Measurements from ENCODE around the gene ARHGAP15.

The ARHGAP15 gene

GRCh38 chr2:143433251-143433650, 304.0 kb downstream of the ARHGAP15 start:
- ChIA-PET POLR2A (no interaction called here), CTCF (no interaction called here)
- DNase-seq (ENCODE audit: extremely low spot score), result no peak
- no peak for TF ChIP-seq ARNT (IDR thresholded peaks at IDR 0.05)
- no peak for TF ChIP-seq LEF1 (IDR thresholded peaks at IDR 0.05; ENCODE audit: borderline replicate concordance)
- TF ChIP-seq FOXM1 (IDR thresholded peaks at IDR 0.05; ENCODE audit: borderline replicate concordance), result no peak
- no peak for TF ChIP-seq SP1 (IDR thresholded peaks at IDR 0.05)
- no peak for TF ChIP-seq FOXK2 (IDR thresholded peaks at IDR 0.05)
- no peak for TF ChIP-seq FOXA1 (IDR thresholded peaks at IDR 0.05)
- no peak for TF ChIP-seq TARDBP (IDR thresholded peaks at IDR 0.05)
- TF ChIP-seq NFRKB (IDR thresholded peaks at IDR 0.05), result no peak
- TF ChIP-seq ELF4 (IDR thresholded peaks at IDR 0.05), result no peak
- TF ChIP-seq ZNF384 (IDR thresholded peaks at IDR 0.05), result no peak
- TF ChIP-seq, protein P1, sequence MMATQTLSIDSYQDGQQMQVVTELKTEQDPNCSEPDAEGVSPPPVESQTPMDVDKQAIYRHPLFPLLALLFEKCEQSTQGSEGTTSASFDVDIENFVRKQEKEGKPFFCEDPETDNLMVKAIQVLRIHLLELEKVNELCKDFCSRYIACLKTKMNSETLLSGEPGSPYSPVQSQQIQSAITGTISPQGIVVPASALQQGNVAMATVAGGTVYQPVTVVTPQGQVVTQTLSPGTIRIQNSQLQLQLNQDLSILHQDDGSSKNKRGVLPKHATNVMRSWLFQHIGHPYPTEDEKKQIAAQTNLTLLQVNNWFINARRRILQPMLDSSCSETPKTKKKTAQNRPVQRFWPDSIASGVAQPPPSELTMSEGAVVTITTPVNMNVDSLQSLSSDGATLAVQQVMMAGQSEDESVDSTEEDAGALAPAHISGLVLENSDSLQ (IDR thresholded peaks at IDR 0.05), result no peak
- TF ChIP-seq CTBP1 (IDR thresholded peaks at IDR 0.05; ENCODE audit: borderline replicate concordance), result no peak

DNA sequence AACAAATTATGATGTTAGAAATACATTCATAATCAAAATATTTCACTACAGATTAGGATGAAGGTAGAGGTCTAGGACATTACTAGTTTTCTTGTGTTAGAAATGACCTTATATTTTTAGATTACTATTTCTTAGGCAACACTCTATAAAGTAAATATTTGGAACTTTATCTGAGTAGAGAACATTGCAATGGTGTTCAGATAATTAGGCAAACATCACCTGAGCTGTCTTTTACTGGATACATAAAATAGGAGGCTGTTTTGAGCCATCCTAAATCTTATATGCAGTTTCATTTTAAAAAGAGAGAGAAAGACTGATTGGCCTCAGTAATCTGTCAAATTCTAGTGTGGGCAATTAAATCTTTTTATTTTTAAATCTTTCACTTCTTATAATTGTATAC, 304.6 kb downstream of the ARHGAP15 start:
- CTCF ChIA-PET, result no interaction called here
- POLR2A ChIA-PET, result no interaction called here
- no peak for TF ChIP-seq SUZ12 (IDR thresholded peaks at IDR 0.05)
- TF ChIP-seq FOXM1 (IDR thresholded peaks at IDR 0.05; ENCODE audit: borderline replicate concordance), result no peak
- TF ChIP-seq ZNF384 (IDR thresholded peaks at IDR 0.05), result no peak
- TF ChIP-seq FOXA1 (IDR thresholded peaks at IDR 0.05), result no peak
- TF ChIP-seq LEF1 (IDR thresholded peaks at IDR 0.05; ENCODE audit: borderline replicate concordance), result no peak
- TF ChIP-seq NFRKB (IDR thresholded peaks at IDR 0.05), result no peak
- TF ChIP-seq FOXK2 (IDR thresholded peaks at IDR 0.05), result no peak
- TF ChIP-seq, protein P1 (IDR thresholded peaks at IDR 0.05), result no peak
- no peak for TF ChIP-seq TARDBP (IDR thresholded peaks at IDR 0.05)
- TF ChIP-seq HDGF (IDR thresholded peaks at IDR 0.05; ENCODE audit: borderline replicate concordance), result no peak
- TF ChIP-seq ARNT (IDR thresholded peaks at IDR 0.05), result no peak
- TF ChIP-seq L3MBTL2 (conservative IDR thresholded peaks at IDR 0.05), result no peak
- TF ChIP-seq BHLHE40 (IDR thresholded peaks at IDR 0.05; ENCODE audit: borderline replicate concordance), result no peak
- no peak for TF ChIP-seq CTBP1 (IDR thresholded peaks at IDR 0.05; ENCODE audit: borderline replicate concordance)
- DNase-seq (ENCODE audit: extremely low spot score), result no peak

DNA sequence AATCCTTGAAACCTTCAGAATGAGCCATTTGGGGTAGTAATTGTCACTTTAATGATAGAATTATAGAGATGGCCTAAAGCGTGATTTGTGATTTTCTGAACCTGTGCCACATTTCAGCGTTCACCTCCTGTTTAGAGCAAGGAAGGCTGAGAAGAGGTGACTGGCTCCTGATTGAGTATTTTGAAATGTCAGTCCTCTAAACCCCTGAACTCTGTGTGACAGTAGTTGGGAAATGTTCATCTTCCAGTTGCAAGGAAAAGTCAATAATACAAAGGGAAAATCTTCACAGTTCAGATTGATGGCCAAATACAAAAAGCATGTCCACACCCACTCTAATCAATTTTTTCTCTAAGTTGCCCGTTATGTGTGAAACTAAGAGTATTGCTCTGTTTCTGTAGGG, 305.2 kb downstream of the ARHGAP15 start:
- TF ChIP-seq NFRKB (IDR thresholded peaks at IDR 0.05) (no peak), HDGF (IDR thresholded peaks at IDR 0.05; ENCODE audit: borderline replicate concordance) (no peak), FOXM1 (IDR thresholded peaks at IDR 0.05; ENCODE audit: borderline replicate concordance) (no peak), SP1 (IDR thresholded peaks at IDR 0.05) (no peak), ARNT (IDR thresholded peaks at IDR 0.05) (no peak), ELF4 (IDR thresholded peaks at IDR 0.05) (no peak), FOXA1 (IDR thresholded peaks at IDR 0.05) (no peak)
- DNase-seq (ENCODE audit: extremely low spot score), result no peak
- POLR2A ChIA-PET, result no interaction called here
- CTCF ChIA-PET, result no interaction called here

GRCh38 chr2:143435131-143435530, 305.9 kb downstream of the ARHGAP15 start:
- DNase-seq (ENCODE audit: extremely low spot score), result no peak
- TF ChIP-seq SP1 (IDR thresholded peaks at IDR 0.05) (no peak), FOXA1 (IDR thresholded peaks at IDR 0.05) (no peak), BHLHE40 (IDR thresholded peaks at IDR 0.05; ENCODE audit: borderline replicate concordance) (no peak)
- TF ChIP-seq, protein P1 (IDR thresholded peaks at IDR 0.05), result no peak
- ChIA-PET CTCF (no interaction called here), POLR2A (no interaction called here)

DNA sequence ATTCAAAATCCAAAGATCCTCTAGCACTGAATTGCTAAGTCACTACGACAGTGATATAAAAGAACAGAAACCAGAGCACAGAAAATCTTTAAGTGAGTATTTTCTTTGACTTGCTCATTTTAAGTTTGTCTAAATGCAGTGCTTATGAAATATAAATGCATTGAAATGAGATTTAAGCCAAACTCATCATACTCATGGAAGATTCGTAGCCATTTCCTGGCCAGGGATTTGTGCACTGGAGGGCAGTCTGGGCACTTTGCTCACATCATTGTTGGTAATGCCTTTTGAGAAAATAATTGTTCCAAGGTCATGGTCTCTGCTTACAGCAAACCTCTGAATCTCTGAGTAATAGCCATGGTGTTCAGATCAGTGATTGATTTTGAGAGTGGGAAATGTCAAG, 307.7 kb downstream of the ARHGAP15 start:
- POLR2A ChIA-PET, result no interaction called here
- no peak for DNase-seq (ENCODE audit: extremely low spot score)
- TF ChIP-seq CTBP1 (IDR thresholded peaks at IDR 0.05; ENCODE audit: borderline replicate concordance), result no peak
- TF ChIP-seq HDGF (IDR thresholded peaks at IDR 0.05; ENCODE audit: borderline replicate concordance), result no peak
- TF ChIP-seq SP1 (IDR thresholded peaks at IDR 0.05), result no peak
- no peak for TF ChIP-seq FOXK2 (IDR thresholded peaks at IDR 0.05)
- CTCF ChIA-PET, result no interaction called here

DNA sequence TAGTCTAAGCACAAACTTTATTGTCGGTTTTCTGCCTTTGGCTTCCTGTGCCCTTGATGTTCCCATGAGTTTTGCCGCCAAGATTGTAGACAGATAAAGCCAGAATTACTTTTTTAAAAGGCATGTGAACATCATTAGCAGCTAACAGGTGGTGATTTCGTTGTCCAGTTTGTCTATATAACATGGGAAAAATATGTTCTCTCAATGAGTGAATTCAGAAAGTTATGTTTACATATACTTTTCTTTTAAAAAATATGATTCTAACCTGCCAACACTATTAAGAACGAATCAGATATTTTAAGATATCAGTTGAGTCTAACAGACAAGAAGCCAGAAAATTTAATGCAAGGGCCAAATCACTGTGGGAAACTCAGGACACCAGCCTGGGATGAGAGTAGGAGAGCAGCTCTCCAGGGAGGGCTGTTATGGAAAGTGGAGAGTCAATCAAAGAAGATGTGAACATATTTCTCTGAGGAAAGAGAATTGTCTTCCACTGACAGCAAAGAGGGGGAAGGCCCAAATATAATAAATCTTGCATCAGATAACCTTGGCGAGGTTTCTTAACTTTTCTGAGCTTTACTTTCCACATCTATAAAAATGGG, 311.3 kb downstream of the ARHGAP15 start:
- TF ChIP-seq FOXA1 (IDR thresholded peaks at IDR 0.05) (no peak), CTBP1 (IDR thresholded peaks at IDR 0.05; ENCODE audit: borderline replicate concordance) (no peak), ZNF384 (IDR thresholded peaks at IDR 0.05) (no peak), BHLHE40 (IDR thresholded peaks at IDR 0.05; ENCODE audit: borderline replicate concordance) (no peak), SP1 (IDR thresholded peaks at IDR 0.05) (no peak), HDGF (IDR thresholded peaks at IDR 0.05; ENCODE audit: borderline replicate concordance) (no peak), ARNT (IDR thresholded peaks at IDR 0.05) (no peak), TARDBP (IDR thresholded peaks at IDR 0.05) (no peak), LEF1 (IDR thresholded peaks at IDR 0.05; ENCODE audit: borderline replicate concordance) (no peak), FOXM1 (IDR thresholded peaks at IDR 0.05; ENCODE audit: borderline replicate concordance) (no peak), L3MBTL2 (conservative IDR thresholded peaks at IDR 0.05) (no peak), NFRKB (IDR thresholded peaks at IDR 0.05) (no peak), FOXK2 (IDR thresholded peaks at IDR 0.05) (no peak), ELF4 (IDR thresholded peaks at IDR 0.05) (no peak), SUZ12 (IDR thresholded peaks at IDR 0.05) (no peak)
- TF ChIP-seq, protein P1 (IDR thresholded peaks at IDR 0.05), result no peak
- POLR2A ChIA-PET, result no interaction called here
- CTCF ChIA-PET, result no interaction called here
- DNase-seq (ENCODE audit: extremely low spot score), result no peak

All from HEK293T (cell line).